MG63 (cell line): ENCODE results near the gene ZNF646. TPM values are rescaled to one million over a fixed set of nuclear protein-coding genes. Genes with fewer than 3 reads are reported as not detected.

ENCODE experiments used
- DNase-seq: peaks from one replicate; pipeline ENCODE4 v3.0.0-alpha.2; 2020
- H3K27me3 ChIP-seq: fragments of 250-450 bp; sonication (Bioruptor Pico); 2 replicates; pipeline ENCODE4 v1.5.1; 2020; ENCODE audit warnings: mild to moderate bottlenecking, moderate library complexity
- H3K36me3 ChIP-seq: fragments of 250-450 bp; sonication (Bioruptor Pico); 2 replicates; pipeline ENCODE4 v1.5.1; 2020; ENCODE audit warnings: mild to moderate bottlenecking, moderate library complexity
- H3K4me3 ChIP-seq: fragments of 250-450 bp; sonication (Bioruptor Pico); 2 replicates; pipeline ENCODE4 v1.5.1; 2020; ENCODE audit warnings: mild to moderate bottlenecking, moderate library complexity
- H3K9me3 ChIP-seq: fragments of 250-450 bp; sonication (Bioruptor Pico); 2 replicates; pipeline ENCODE4 v1.5.1; 2020; ENCODE audit warnings: mild to moderate bottlenecking, moderate library complexity
- total RNA-seq: library from RNA; depleted of rRNA; stranded (reverse); fragments of >200 nt; shearing (Covaris generic); gene quantifications from 2 replicates; pipeline ENCODE4 v1.2.3, GENCODE V29; 2014; ENCODE audit warnings: low replicate concordance; rRNA removed

Gene ZNF646
- total RNA-seq, 1 experiment from 2014 or later: 11.4 TPM

DNA sequence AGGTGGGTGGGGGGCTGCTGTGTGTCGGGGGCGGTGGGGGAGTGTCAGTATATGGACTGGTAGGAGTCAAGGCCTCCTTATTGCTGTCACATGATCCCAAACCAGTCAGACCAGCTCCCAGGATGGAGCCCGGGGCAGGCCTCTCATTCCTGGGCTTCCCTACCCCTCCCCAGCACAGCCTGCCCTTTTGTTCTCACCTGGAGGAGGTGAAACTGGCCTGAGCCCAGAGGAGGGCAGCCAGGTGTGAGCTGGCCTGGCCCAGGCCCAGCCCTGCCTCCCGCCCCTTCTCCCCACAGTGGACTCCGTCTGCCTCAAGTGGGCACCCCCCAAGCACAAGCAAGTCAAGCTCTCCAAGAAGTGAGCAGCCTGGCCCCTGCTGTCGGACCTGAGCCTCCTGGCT lies 56.7 kb downstream of the ZNF646 start:
- Histone ChIP-seq H3K9me3 (no peaks in the 10 kb centered on the region), H3K4me3 (no peak overlapping the region), H3K36me3 (peaks cover 23% of the 10 kb centered on the region), H3K27me3 (no peaks in the 10 kb centered on the region)
- no peak for DNase-seq

DNA sequence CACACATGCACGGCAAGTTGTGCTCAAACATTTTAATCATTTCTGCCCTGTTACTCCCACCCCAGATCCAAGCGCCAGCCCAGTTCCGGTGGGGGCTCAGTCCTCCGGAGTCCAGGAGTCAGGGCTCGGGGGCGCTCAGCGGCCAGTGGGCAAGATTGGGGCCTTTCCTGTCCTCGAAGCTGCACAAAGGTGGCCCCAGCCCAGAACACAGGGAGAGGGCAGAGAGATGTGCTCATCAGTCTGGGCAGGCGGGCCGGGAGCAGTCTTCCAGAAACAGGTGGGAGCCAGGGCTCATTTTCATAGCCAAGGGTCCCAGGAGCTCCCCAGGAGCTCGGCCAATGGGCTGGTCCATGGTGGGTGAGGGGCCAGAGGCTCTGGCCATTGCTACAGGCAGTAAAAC lies 57.2 kb downstream of the ZNF646 start:
- Histone ChIP-seq H3K27me3 (no peaks in the 10 kb centered on the region), H3K9me3 (no peaks in the 10 kb centered on the region), H3K36me3 (peaks cover 23% of the 10 kb centered on the region), H3K4me3 (no peak overlapping the region)
- no peak for DNase-seq

DNA sequence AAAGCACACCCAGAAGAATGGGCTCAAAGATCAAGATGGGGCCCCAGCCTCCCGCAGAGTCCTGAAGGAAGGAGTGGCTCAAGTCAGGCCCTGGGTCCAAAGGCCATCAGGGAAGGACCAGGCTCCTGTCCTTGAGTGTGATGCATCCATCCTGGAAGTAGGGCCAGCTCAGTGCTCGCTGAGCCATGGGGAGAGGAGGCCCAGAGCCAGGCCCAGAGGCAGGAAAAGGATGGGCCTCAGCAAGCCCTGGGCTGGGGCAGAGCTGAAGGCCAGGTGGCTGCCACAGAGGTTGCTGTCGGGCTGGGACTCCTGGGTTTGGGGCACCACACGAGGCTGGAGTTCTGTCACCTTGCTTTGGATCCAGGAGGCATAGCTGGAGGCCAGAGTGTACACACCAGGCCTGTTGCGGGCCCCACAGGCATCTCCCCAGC lies 57.6 kb downstream of the ZNF646 start:
- no peak for DNase-seq
- Histone ChIP-seq H3K9me3 (no peaks in the 10 kb centered on the region), H3K4me3 (no peak overlapping the region), H3K27me3 (no peaks in the 10 kb centered on the region), H3K36me3 (peaks cover 23% of the 10 kb centered on the region)

DNA sequence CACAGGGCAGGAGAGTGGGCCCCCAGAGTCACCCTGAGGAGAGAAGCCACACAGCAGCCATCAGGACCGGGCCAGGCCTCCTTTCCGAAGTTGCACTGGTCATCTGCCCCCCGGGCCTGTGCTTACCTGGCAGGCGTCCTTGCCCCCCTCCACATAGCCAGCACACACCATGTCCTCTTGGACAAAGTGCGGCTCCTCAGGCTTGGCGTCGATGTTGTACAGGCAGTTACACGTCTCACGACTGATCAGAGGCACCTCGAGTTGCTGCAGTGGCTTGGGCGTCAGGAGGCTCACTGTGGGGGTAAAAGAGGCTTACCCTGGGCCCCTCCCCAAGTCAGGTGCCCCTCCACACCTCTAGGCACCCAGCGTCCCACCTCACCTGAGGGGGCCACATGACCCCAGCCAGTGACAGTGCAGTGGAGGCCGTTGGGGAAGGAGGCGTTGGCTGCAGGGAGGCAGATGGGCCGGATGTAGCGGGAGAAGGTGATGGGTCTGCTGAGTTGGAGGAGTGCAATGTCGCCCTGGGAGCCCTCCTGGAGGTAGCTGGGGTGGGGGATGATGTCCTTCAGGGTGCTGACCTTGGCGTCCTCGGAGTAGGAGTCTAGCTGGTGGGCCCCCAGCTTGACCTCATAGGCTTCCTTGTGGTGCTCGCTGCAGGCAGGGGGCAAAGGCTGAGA lies 58.2 kb downstream of the ZNF646 start:
- peaks cover 18% of the 10 kb centered on the region for H3K36me3 ChIP-seq
- H3K4me3 ChIP-seq: no peak overlapping the region
- no peaks in the 10 kb centered on the region for H3K9me3 ChIP-seq
- no peak for DNase-seq
- no peaks in the 10 kb centered on the region for H3K27me3 ChIP-seq

DNA sequence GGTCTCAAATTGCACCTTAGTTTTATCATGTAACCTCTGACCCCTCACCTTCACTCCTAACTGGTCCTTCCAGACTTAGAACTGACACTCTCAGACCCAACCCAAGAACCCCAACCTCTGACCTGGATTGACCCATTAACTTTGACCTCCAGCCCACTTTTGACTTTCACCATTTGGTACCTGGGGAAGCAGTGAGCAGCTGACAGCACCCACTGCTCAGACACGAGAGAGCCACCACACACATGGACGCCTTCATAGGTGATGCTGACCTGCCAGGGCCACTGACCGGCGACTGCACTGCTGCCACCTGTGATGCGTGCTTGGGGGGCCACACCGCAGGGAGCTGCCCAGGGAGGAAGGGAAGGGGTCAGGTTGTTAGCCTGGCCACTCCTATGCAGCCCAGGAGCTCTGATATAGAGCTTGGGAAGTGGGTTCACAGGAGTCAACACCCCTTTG lies 58.9 kb downstream of the ZNF646 start:
- H3K36me3 ChIP-seq: peaks cover 14% of the 10 kb centered on the region
- no peak overlapping the region for H3K4me3 ChIP-seq
- no peaks in the 10 kb centered on the region for H3K27me3 ChIP-seq
- no peaks in the 10 kb centered on the region for H3K9me3 ChIP-seq
- no peak for DNase-seq

Other genes starting within 250 kb of the ZNF646 start
- 64.3 and 70.8 TPM in 2 replicates for gene BCL7C, start 180.3 kb upstream of the ZNF646 start, total RNA-seq
- gene CTF1, start 177.8 kb upstream of the ZNF646 start, total RNA-seq: not detected in 2 replicates
- 19.5 and 31.2 TPM in 2 replicates for gene FBXL19, start 150.8 kb upstream of the ZNF646 start, total RNA-seq
- 4.1 and 4.2 TPM in 2 replicates for gene ORAI3, start 125.4 kb upstream of the ZNF646 start, total RNA-seq
- 0.17 and 0.76 TPM in 2 replicates for gene SETD1A, start 116.7 kb upstream of the ZNF646 start, total RNA-seq
- gene HSD3B7, start 89.2 kb upstream of the ZNF646 start, total RNA-seq: 2.1 and 5.0 TPM in 2 replicates
- gene STX1B, start 63.8 kb upstream of the ZNF646 start, total RNA-seq: not detected in 2 replicates
- gene STX4, start 40.9 kb upstream of the ZNF646 start, total RNA-seq: 31.6 and 47.1 TPM in 2 replicates
- gene ZNF668, start 182 bp upstream of the ZNF646 start, total RNA-seq: 34.1 and 47.4 TPM in 2 replicates
- 1.7 and 1.9 TPM in 2 replicates for gene PRSS53, start 14.5 kb downstream of the ZNF646 start, total RNA-seq
- 146 and 155 TPM in 2 replicates for gene VKORC1, start 20.4 kb downstream of the ZNF646 start, total RNA-seq
- 24.1 and 42.5 TPM in 2 replicates for gene BCKDK, start 34.0 kb downstream of the ZNF646 start, total RNA-seq
- 59.1 and 78.2 TPM in 2 replicates for gene KAT8, start 43.2 kb downstream of the ZNF646 start, total RNA-seq
- not detected in 2 replicates for gene PRSS8, start 61.3 kb downstream of the ZNF646 start, total RNA-seq
- 1.7 TPM in 1 of 2 replicates, not detected in the other for gene PRSS36, start 75.6 kb downstream of the ZNF646 start, total RNA-seq
- gene FUS, start 105.7 kb downstream of the ZNF646 start, total RNA-seq: 14.5 and 17.2 TPM in 2 replicates
- gene PYCARD, start 128.3 kb downstream of the ZNF646 start, total RNA-seq: not detected in 2 replicates
- gene TRIM72, start 139.7 kb downstream of the ZNF646 start, total RNA-seq: not detected in 2 replicates
- gene PYDC1, start 142.7 kb downstream of the ZNF646 start, total RNA-seq: not detected in 2 replicates
- gene ITGAM, start 185.6 kb downstream of the ZNF646 start, total RNA-seq: not detected in 2 replicates